H9 (cell line): Measurements from ENCODE around the gene MTRR. TPM values are rescaled to one million over a fixed set of nuclear protein-coding genes. Genes with fewer than 3 reads are reported as not detected.

ENCODE experiments used
- DNase-seq: peaks from one replicate; pipeline ENCODE4 v3.0.0-alpha.2; 2017
- H2AFZ ChIP-seq: one replicate; pipeline ENCODE4 v1.6.1; 2013; ENCODE audit warnings: mild to moderate bottlenecking, low read length, control low read depth, moderate library complexity
- H2AK5ac ChIP-seq: 2 replicates; pipeline ENCODE4 v1.6.1; 2013; ENCODE audit warnings: low read length, control low read depth, mixed read lengths; ENCODE audit not compliant: insufficient read length
- H2BK120ac ChIP-seq: one replicate; pipeline ENCODE4 v1.6.1; 2013; ENCODE audit warnings: low read depth, mild to moderate bottlenecking, low read length, control low read depth, inconsistent platforms; ENCODE audit not compliant: poor library complexity, severe bottlenecking
- H2BK12ac ChIP-seq: 2 replicates; pipeline ENCODE4 v1.6.1; 2013; ENCODE audit warnings: low read length, control low read depth, mixed read lengths, low read depth; ENCODE audit not compliant: insufficient read length
- H2BK15ac ChIP-seq: 2 replicates; pipeline ENCODE4 v1.6.1; 2013; ENCODE audit warnings: low read depth, low read length, control low read depth
- H2BK20ac ChIP-seq: one replicate; pipeline ENCODE4 v1.6.1; 2013; ENCODE audit warnings: low read depth, mild to moderate bottlenecking, low read length, control low read depth, inconsistent platforms; ENCODE audit not compliant: poor library complexity, severe bottlenecking
- H2BK5ac ChIP-seq: 2 replicates; pipeline ENCODE4 v1.6.1; 2013; ENCODE audit warnings: low read length, control low read depth, mixed read lengths; ENCODE audit not compliant: insufficient read length
- H3K14ac ChIP-seq: 2 replicates; pipeline ENCODE4 v1.6.1; 2013; ENCODE audit warnings: low read length, control low read depth; ENCODE audit not compliant: insufficient read depth
- H3K18ac ChIP-seq: 2 replicates; pipeline ENCODE4 v1.6.1; 2013; ENCODE audit warnings: low read depth, mild to moderate bottlenecking, mixed read lengths, low read length, control low read depth; ENCODE audit not compliant: insufficient read length
- H3K23ac ChIP-seq: 2 replicates; pipeline ENCODE4 v1.6.1; 2013; ENCODE audit warnings: low read length, control low read depth, mixed read lengths, low read depth; ENCODE audit not compliant: insufficient read length
- H3K23me2 ChIP-seq: 2 replicates; pipeline ENCODE4 v1.6.1; 2013; ENCODE audit warnings: low read depth, mild to moderate bottlenecking, mixed read lengths, low read length, control low read depth; ENCODE audit not compliant: insufficient read length, poor library complexity, severe bottlenecking
- H3K27ac ChIP-seq: 2 replicates; pipeline ENCODE4 v1.5.1; 2013; ENCODE audit warnings: low read length, control low read depth, mixed read lengths, low read depth; ENCODE audit not compliant: insufficient read length
- H3K27me3 ChIP-seq: 2 replicates; pipeline ENCODE4 v1.6.1; 2013; ENCODE audit warnings: low read length, control low read depth, inconsistent platforms; ENCODE audit not compliant: insufficient read depth
- H3K4ac ChIP-seq: 2 replicates; pipeline ENCODE4 v1.6.1; 2013; ENCODE audit warnings: low read depth, mild to moderate bottlenecking, control low read depth, inconsistent platforms, low read length, moderate library complexity
- H3K4me1 ChIP-seq: 2 replicates; pipeline ENCODE4 v1.6.1; 2013; ENCODE audit warnings: low read length, control low read depth, inconsistent platforms; ENCODE audit not compliant: insufficient read depth
- H3K4me2 ChIP-seq: 2 replicates; pipeline ENCODE4 v1.6.1; 2013; ENCODE audit warnings: low read length, control low read depth, mixed read lengths; ENCODE audit not compliant: insufficient read length, insufficient read depth
- H3K56ac ChIP-seq: 2 replicates; pipeline ENCODE4 v1.6.1; 2013; ENCODE audit warnings: low read depth, mild to moderate bottlenecking, mixed read lengths, low read length, control low read depth; ENCODE audit not compliant: insufficient read length
- H3K79me1 ChIP-seq: 2 replicates; pipeline ENCODE4 v1.6.1; 2013; ENCODE audit warnings: low read depth, mild to moderate bottlenecking, moderate library complexity, low read length, control low read depth, inconsistent platforms; ENCODE audit not compliant: insufficient read depth, poor library complexity, severe bottlenecking
- H3K79me2 ChIP-seq: 2 replicates; pipeline ENCODE4 v1.6.1; 2013; ENCODE audit warnings: low read length, control low read depth, inconsistent platforms; ENCODE audit not compliant: insufficient read depth
- H3K9ac ChIP-seq: 2 replicates; pipeline ENCODE4 v1.6.1; 2013; ENCODE audit warnings: low read length, control low read depth, mixed read lengths; ENCODE audit not compliant: insufficient read length; ENCODE audit errors: extremely low read depth
- H3K9me3 ChIP-seq: one replicate; pipeline ENCODE4 v1.6.1; 2013; ENCODE audit warnings: low read depth, low read length, inconsistent platforms; ENCODE audit not compliant: control insufficient read depth
- H3T11ph ChIP-seq: one replicate; pipeline ENCODE4 v1.6.1; 2013; ENCODE audit warnings: mild to moderate bottlenecking, low read length, control low read depth, inconsistent platforms
- H4K20me1 ChIP-seq: one replicate; pipeline ENCODE4 v1.6.1; 2013; ENCODE audit not compliant: control insufficient read depth, insufficient read length, insufficient read depth
- H4K5ac ChIP-seq: 2 replicates; pipeline ENCODE4 v1.6.1; 2013; ENCODE audit warnings: low read depth, mild to moderate bottlenecking, mixed read lengths, low read length, control low read depth; ENCODE audit not compliant: insufficient read length
- H4K8ac ChIP-seq: replicated peaks from 2 replicates; pipeline ENCODE4 v1.6.1; 2013; ENCODE audit warnings: low read length, control low read depth, mixed read lengths, low read depth; ENCODE audit not compliant: insufficient read length
- H4K91ac ChIP-seq: 2 replicates; pipeline ENCODE4 v1.6.1; 2013; ENCODE audit warnings: low read depth, mild to moderate bottlenecking, moderate library complexity, mixed read lengths, low read length, control low read depth; ENCODE audit not compliant: insufficient read length
- H3K27ac Mint-ChIP-seq, 3 experiments: 2 replicates in 2 of 3; 3 replicates in 1 of 3; pipeline ENCODE4 v1.8.0; 2020 to 2021; ENCODE audit warnings: mixed read lengths in 3 of 3, mild to moderate bottlenecking in 1 of 3, moderate library complexity in 1 of 3
- H3K27me3 Mint-ChIP-seq: 2 replicates; pipeline ENCODE4 v1.8.0; 2021; ENCODE audit warnings: low read depth, mild to moderate bottlenecking, moderate library complexity, mixed read lengths
- H3K36me3 Mint-ChIP-seq, 3 experiments: 2 replicates in 2 of 3; 3 replicates in 1 of 3; pipeline ENCODE4 v1.8.0; 2020 to 2021; ENCODE audit warnings: low read depth in 3 of 3, mixed read lengths in 3 of 3; ENCODE audit not compliant: insufficient read depth in 1 of 3
- H3K4me1 Mint-ChIP-seq, 2 experiments: 2 replicates each; pipeline ENCODE4 v1.8.0; 2020; ENCODE audit warnings: mixed read lengths in 2 of 2
- H3K4me3 Mint-ChIP-seq, 2 experiments: 2 replicates in 1 of 2; 3 replicates in 1 of 2; pipeline ENCODE4 v1.8.0; 2020 to 2021; ENCODE audit warnings: mild to moderate bottlenecking in 2 of 2, mixed read lengths in 2 of 2, moderate library complexity in 1 of 2
- H3K9me3 Mint-ChIP-seq, 2 experiments: 2 replicates in 1 of 2; 3 replicates in 1 of 2; pipeline ENCODE4 v1.8.0; 2020; ENCODE audit warnings: mild to moderate bottlenecking in 2 of 2, mixed read lengths in 2 of 2, moderate library complexity in 1 of 2
- WGBS: extraction: QIAGEN DNeasy Blood & Tissue Kit; methylation state at CpG from one replicate; pipeline ENCODE4 v1.1.7; 2013; ENCODE audit warnings: missing lambda C conversion rate, low lambda C conversion rate, mixed read lengths; ENCODE audit not compliant: insufficient read length; ENCODE audit errors: extremely low coverage; 5-methylcytosine and 5-hydroxymethylcytosine counted together
- total RNA-seq: library from RNA; stranded (reverse); gene quantifications from 2 replicates; pipeline ENCODE4 v1.2.1, GENCODE V29; 2021
- TF ChIP-seq, protein P1 (sequence below): fragments of 200-600 bp; sonication (generic); conservative IDR thresholded peaks from 3 replicates; pipeline ENCODE4 v1.8.0; 2021; ENCODE audit warnings: antibody characterized with exemption, mild to moderate bottlenecking

The MTRR gene
- total RNA-seq, 1 experiment from 2014 or later: 66.0 TPM

DNA sequence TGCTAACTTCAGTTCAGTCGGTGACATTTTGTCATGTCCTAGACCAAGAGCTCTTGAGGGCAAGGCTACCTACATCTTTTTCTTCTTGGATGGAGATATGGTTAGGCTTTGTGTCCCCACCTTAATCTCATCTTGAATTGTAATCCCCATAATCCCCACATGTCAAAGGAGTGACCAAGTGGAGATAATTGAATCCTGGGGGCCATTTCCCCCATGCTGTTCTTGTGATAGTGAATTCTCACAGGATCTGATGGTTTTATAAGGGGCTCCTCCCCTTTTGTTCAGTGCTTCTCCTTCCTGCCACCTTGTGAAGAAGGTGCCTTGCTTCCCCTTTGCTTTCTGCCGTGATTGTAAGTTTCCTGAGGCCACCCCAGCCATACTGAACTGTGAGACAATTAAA is 16.0 kb upstream of the MTRR start:
- Histone ChIP-seq H2BK5ac (no peak overlapping the region), H3K9ac (no peak overlapping the region), H3K79me2 (no peaks in the 10 kb centered on the region), H3K4me1 (no peaks in the 10 kb centered on the region), H3K14ac (no peak overlapping the region), H2AFZ (no peak overlapping the region), H4K8ac (no peak overlapping the region), H2BK12ac (no peak overlapping the region), H2BK120ac (no peak overlapping the region), H2BK15ac (no peak overlapping the region), H3K23ac (no peak overlapping the region), H4K91ac (no peak overlapping the region), H3K4me2 (no peak overlapping the region), H3K4ac (no peak overlapping the region), H2AK5ac (no peak overlapping the region), H3K56ac (no peak overlapping the region), H4K20me1 (no peaks in the 10 kb centered on the region), H3T11ph (no peak overlapping the region), H3K79me1 (no peaks in the 10 kb centered on the region), H2BK20ac (no peak overlapping the region), H4K5ac (no peak overlapping the region), H3K27ac (no peak overlapping the region), H3K18ac (no peak overlapping the region), H3K9me3 (no peaks in the 10 kb centered on the region), H3K27me3 (peaks cover 4% of the 10 kb centered on the region; the same call in 1 of the 2 replicates), H3K23me2 (peaks cover 13% of the 10 kb centered on the region)
- Mint-ChIP-seq H3K27me3 (peaks cover 30% of the 10 kb centered on the region), H3K4me3 (no peak overlapping the region), H3K9me3 (peaks cover 2 to 7% of the 10 kb centered on the region in 2 experiments; a peak in 3 of 5 replicates), H3K27ac (no peak overlapping the region), H3K36me3 (peaks cover 0 to 15% (median 4%) of the 10 kb centered on the region in 3 experiments; a peak in 3 of 7 replicates), H3K4me1 (peaks cover 11 to 15% of the 10 kb centered on the region in 2 experiments)
- TF ChIP-seq, protein P1, sequence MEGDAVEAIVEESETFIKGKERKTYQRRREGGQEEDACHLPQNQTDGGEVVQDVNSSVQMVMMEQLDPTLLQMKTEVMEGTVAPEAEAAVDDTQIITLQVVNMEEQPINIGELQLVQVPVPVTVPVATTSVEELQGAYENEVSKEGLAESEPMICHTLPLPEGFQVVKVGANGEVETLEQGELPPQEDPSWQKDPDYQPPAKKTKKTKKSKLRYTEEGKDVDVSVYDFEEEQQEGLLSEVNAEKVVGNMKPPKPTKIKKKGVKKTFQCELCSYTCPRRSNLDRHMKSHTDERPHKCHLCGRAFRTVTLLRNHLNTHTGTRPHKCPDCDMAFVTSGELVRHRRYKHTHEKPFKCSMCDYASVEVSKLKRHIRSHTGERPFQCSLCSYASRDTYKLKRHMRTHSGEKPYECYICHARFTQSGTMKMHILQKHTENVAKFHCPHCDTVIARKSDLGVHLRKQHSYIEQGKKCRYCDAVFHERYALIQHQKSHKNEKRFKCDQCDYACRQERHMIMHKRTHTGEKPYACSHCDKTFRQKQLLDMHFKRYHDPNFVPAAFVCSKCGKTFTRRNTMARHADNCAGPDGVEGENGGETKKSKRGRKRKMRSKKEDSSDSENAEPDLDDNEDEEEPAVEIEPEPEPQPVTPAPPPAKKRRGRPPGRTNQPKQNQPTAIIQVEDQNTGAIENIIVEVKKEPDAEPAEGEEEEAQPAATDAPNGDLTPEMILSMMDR: no peak
- no CpG with 5 or more reads among the region's 2 CpGs for WGBS
- no peak for DNase-seq
